ENCODE results near the gene REEP3. TPM values are rescaled to one million over a fixed set of nuclear protein-coding genes. Genes with fewer than 3 reads are reported as not detected.

The REEP3 gene
- total and polyA plus RNA-seq, 2 of the 4 experiments (the other 2 are of a cell fraction) = 11.7 to 28.9 TPM

GRCh38 chr10:63483983-63484382 lies 37.2 kb upstream of the REEP3 start:
- Histone ChIP-seq H3K9me1 (ENCODE audit: insufficient read depth, low read length) (peaks cover 9% of the 10 kb centered on the region; the same call in 1 of the 2 replicates), H3K9ac (ENCODE audit: low read depth, low read length) (no peak overlapping the region), H3K14ac (replicated peaks; ENCODE audit: low read depth, low read length) (no peak overlapping the region), H3K27me3 (ENCODE audit: control insufficient read depth, insufficient read depth, low read length) (no peaks in the 10 kb centered on the region), H3K4me1 (ENCODE audit: control insufficient read depth, insufficient read depth, low read length) (no peaks in the 10 kb centered on the region), H4K5ac (ENCODE audit: low read depth, low read length) (no peak overlapping the region), H4K91ac (ENCODE audit: insufficient read depth, low read depth, low read length) (no peak overlapping the region), H3K4me2 (ENCODE audit: low read depth, low read length) (no peak overlapping the region), H3K4me3 (ENCODE audit: insufficient read depth, low read depth, low read length) (no peak overlapping the region), H3K4ac (ENCODE audit: low read depth, low read length) (no peak overlapping the region), H3K27ac (ENCODE audit: insufficient read depth, low read length) (no peak overlapping the region), H3K79me1 (ENCODE audit: low read depth in 1 of 2, low read length in 2 of 2) (peaks cover 40 to 56% of the 10 kb centered on the region in 2 experiments), H2BK15ac (ENCODE audit: low read depth, low read length) (no peak overlapping the region), H3K36me3 (ENCODE audit: control insufficient read depth, insufficient read depth, low read length) (no peaks in the 10 kb centered on the region), H3K18ac (ENCODE audit: low read depth, low read length) (no peak overlapping the region), H3K56ac (ENCODE audit: extremely low read depth, insufficient read depth, low read length) (no peak overlapping the region), H3K9me3 (ENCODE audit: control insufficient read depth, insufficient read depth, low read length) (no peaks in the 10 kb centered on the region), H2AFZ (replicated peaks; ENCODE audit: low read length, poor library complexity) (no peak overlapping the region), H4K8ac (ENCODE audit: low read depth in 2 of 2, low read length in 2 of 2) (no peak overlapping the region), H3K23ac (ENCODE audit: low read depth, low read length) (no peak overlapping the region), H2BK120ac (ENCODE audit: low read depth, low read length) (no peak overlapping the region), H2BK20ac (ENCODE audit: low read depth, low read length) (no peak overlapping the region), H2BK5ac (ENCODE audit: low read depth, low read length, poor library complexity, severe bottlenecking) (no peak overlapping the region), H4K20me1 (ENCODE audit: insufficient read depth, low read length) (peaks cover 20% of the 10 kb centered on the region; the same call in 1 of the 2 replicates), H2AK5ac (ENCODE audit: low read depth, low read length) (no peak overlapping the region), H2AK9ac (replicated peaks; ENCODE audit: low read depth, low read length, poor library complexity) (no peak overlapping the region)
- BruUV-seq (replicated peaks) = no TSS peak
- ATAC-seq (ENCODE audit: low read depth) (no peak), DNase-seq (no peak)
- TF ChIP-seq MAFK (IDR thresholded peaks at IDR 0.05; ENCODE audit: low read depth, low read length) = no peak
- TF ChIP-seq MAZ (IDR thresholded peaks at IDR 0.05; ENCODE audit: borderline replicate concordance, low read depth, low read length) = no peak
- POLR2A ChIA-PET (ENCODE audit: unreplicated experiment) = no interaction called here
- no CpG with 5 or more reads among the region's 1 CpG for WGBS, 2 experiments (ENCODE audit: extremely low coverage in 2 of 2, insufficient read length in 1 of 2)
- in situ Hi-C loops (cut with MboI; ENCODE audit: low sequenced_read_pairs) = no loop called here
- CTCF ChIA-PET = interaction anchor here (0.6 kb wide), 1 partner anchor 220 kb away, joined by 3 read pairs; no protein-coding TSS in a partner anchor
- intact Hi-C loops (cut with micrococcal nuclease) = no loop called here
- dilution Hi-C loops (cut with HindIII; ENCODE audit: low sequenced_read_pairs, unreplicated experiment) = no loop called here

All from IMR-90 (cell line).